Neural cell (in vitro differentiated cells): ENCODE measurements around the gene BTG2.

ENCODE experiments used
- EP300 ChIP-seq: fragments of 450-650 bp; conservative IDR thresholded peaks from 2 replicates; pipeline ENCODE4 v1.6.1; 2014; ENCODE audit warnings: antibody characterized with exemption, mild to moderate bottlenecking, moderate library complexity; ENCODE audit not compliant: poor library complexity, severe bottlenecking
- POLR2AphosphoS5 ChIP-seq: IDR thresholded peaks from 2 replicates; pipeline ENCODE4 v1.6.1; 2012
- TF ChIP-seq, protein P1 (sequence below): fragments of 450-650 bp; IDR thresholded peaks from 2 replicates; pipeline ENCODE4 v1.5.1; 2014; ENCODE audit warnings: antibody characterized with exemption, mild to moderate bottlenecking, moderate library complexity; ENCODE audit not compliant: poor library complexity, severe bottlenecking

DNA sequence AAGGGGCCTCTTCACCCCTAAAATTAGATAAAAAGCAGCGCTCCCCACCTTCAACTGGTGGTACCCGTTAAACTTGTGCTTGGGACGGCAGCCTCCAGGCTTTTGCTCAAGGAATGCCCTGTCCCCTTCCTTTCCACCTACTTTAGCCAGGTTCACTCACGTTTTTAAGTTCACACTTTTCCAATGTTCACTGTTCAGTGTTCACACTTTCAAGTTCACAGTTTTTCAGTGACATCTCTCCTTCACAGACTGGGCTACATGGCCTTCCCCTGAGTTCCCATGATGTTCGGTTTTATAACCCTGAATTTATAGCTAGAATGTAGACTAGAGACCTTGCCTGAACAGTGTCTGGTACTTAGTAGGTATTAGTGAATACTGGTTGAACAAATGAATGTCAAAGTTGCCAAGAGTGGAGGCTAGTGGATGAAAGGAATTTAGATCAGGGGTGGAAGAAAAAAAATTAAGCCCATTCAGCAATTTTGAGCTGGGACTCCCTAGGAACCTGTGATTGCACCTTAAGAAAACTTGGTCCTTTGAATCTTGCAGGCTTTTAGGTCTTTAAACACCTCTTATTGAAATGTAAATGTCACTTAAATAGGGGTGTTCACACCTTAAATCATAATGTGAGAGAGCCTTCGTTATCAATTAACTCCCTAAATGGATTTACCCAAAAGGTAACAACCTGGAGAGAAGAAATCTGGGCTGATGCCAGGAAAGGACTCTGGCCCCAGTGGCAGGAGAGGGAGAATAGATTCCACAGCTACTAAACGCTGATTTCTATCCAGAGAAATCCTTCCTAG, 12.3 kb downstream of the BTG2 start:
- no peak for TF ChIP-seq EP300
- TF ChIP-seq, protein P1, sequence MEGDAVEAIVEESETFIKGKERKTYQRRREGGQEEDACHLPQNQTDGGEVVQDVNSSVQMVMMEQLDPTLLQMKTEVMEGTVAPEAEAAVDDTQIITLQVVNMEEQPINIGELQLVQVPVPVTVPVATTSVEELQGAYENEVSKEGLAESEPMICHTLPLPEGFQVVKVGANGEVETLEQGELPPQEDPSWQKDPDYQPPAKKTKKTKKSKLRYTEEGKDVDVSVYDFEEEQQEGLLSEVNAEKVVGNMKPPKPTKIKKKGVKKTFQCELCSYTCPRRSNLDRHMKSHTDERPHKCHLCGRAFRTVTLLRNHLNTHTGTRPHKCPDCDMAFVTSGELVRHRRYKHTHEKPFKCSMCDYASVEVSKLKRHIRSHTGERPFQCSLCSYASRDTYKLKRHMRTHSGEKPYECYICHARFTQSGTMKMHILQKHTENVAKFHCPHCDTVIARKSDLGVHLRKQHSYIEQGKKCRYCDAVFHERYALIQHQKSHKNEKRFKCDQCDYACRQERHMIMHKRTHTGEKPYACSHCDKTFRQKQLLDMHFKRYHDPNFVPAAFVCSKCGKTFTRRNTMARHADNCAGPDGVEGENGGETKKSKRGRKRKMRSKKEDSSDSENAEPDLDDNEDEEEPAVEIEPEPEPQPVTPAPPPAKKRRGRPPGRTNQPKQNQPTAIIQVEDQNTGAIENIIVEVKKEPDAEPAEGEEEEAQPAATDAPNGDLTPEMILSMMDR, result no peak
- TF ChIP-seq POLR2AphosphoS5, result no peak
